ENCODE results near the gene OPRM1. TPM values are rescaled to one million over a fixed set of nuclear protein-coding genes. Genes with fewer than 3 reads are reported as not detected.

OPRM1 gene
- total and polyA plus RNA-seq, 2 of the 8 experiments (the other 6 are each of a cell fraction or from before 2014, with no cell fraction given): not detected

DNA sequence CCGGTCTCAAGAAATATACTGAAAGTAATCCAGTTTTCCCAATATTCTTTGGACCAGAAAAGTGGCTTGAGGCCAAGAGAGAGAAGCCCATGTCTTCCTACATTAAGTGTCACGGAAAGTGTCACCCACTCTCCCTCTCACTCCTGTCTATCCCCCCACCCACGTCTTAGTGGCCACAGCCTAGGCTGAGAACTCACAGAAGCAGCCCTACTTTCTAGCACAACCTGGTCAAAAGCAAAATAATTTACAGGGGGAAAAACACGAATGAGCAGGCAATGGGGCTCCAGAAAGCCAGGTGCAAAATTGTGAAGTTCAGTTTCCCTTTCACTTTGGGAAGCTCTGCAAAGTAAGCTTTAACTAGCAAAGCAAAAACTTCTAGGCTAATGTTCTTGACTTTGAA lies 118.0 kb downstream of the OPRM1 start:
- Histone ChIP-seq H3K18ac (ENCODE audit: extremely low read depth, low read length) (no peak overlapping the region), H2BK120ac (replicated peaks; ENCODE audit: low read depth, low read length) (no peak overlapping the region), H3K36me3 (ENCODE audit: control insufficient read depth in 2 of 4, insufficient read depth in 4 of 4, low read length in 3 of 4) (no peaks in the 10 kb centered on the region), H3K4me2 (ENCODE audit: insufficient read depth in 1 of 2, low read depth in 2 of 2, low read length in 2 of 2) (no peak overlapping the region), H3K9me3 (ENCODE audit: insufficient read depth in 2 of 2, low read depth in 1 of 2, low read length in 1 of 2) (peaks cover 9 to 12% of the 10 kb centered on the region in 2 experiments), H3K56ac (replicated peaks; ENCODE audit: insufficient read length, low read depth, low read length) (no peak overlapping the region), H3K27me3 (replicated peaks in 1 of 4; ENCODE audit: control insufficient read depth in 3 of 4, extremely low read depth in 1 of 4, insufficient read depth in 3 of 4, low read length in 3 of 4) (no peaks in the 10 kb centered on the region), H4K8ac (ENCODE audit: extremely low read depth, insufficient read depth, low read length) (no peak overlapping the region), H3K4me3 (ENCODE audit: extremely low read depth in 1 of 4, insufficient read depth in 2 of 4, low read depth in 3 of 4, low read length in 4 of 4) (no peak overlapping the region), H2BK20ac (ENCODE audit: low read length) (no peak overlapping the region), H2BK5ac (ENCODE audit: low read depth, low read length) (no peak overlapping the region), H2BK12ac (ENCODE audit: low read depth, low read length) (no peak overlapping the region), H3K4me1 (replicated peaks in 1 of 4; ENCODE audit: control insufficient read depth in 3 of 4, insufficient read depth in 4 of 4, low read length in 3 of 4) (no peaks in the 10 kb centered on the region), H3K27ac (ENCODE audit: low read depth, low read length) (no peak overlapping the region), H2AK5ac (ENCODE audit: low read depth, low read length) (no peak overlapping the region), H2AFZ (ENCODE audit: low read length) (no peak overlapping the region), H3K23me2 (ENCODE audit: low read depth, low read length) (no peaks in the 10 kb centered on the region), H3K4ac (replicated peaks; ENCODE audit: insufficient read length, low read depth, low read length) (no peak overlapping the region), H2BK15ac (ENCODE audit: low read length) (no peak overlapping the region), H4K5ac (ENCODE audit: insufficient read length, low read depth, low read length) (no peak overlapping the region), H3K9ac (replicated peaks in 1 of 4; ENCODE audit: extremely low read depth in 1 of 4, low read depth in 3 of 4, low read length in 3 of 4) (no peak overlapping the region), H3K14ac (ENCODE audit: insufficient read length) (no peak overlapping the region), H3K79me2 (ENCODE audit: control insufficient read depth in 1 of 2, insufficient read depth in 2 of 2, low read length in 2 of 2) (no peaks in the 10 kb centered on the region), H3K23ac (ENCODE audit: insufficient read length) (no peak overlapping the region), H4K91ac (replicated peaks; ENCODE audit: insufficient read length, low read length) (no peak overlapping the region), H4K20me1 (replicated peaks in 1 of 2; ENCODE audit: control insufficient read depth in 1 of 2, insufficient read depth in 2 of 2, low read length in 2 of 2) (no peaks in the 10 kb centered on the region), H3K79me1 (ENCODE audit: low read depth, low read length) (no peaks in the 10 kb centered on the region)
- no peak for TF ChIP-seq JUN (IDR thresholded peaks at IDR 0.05; ENCODE audit: low read depth, low read length)
- TF ChIP-seq TCF12 (IDR thresholded peaks at IDR 0.05; ENCODE audit: low read depth, low read length): no peak
- no peak for TF ChIP-seq EZH2 (IDR thresholded peaks at IDR 0.05; ENCODE audit: low read depth, low read length, severe bottlenecking)
- no peak for TF ChIP-seq GTF2F1 (IDR thresholded peaks at IDR 0.05; ENCODE audit: borderline replicate concordance, low read depth, low read length)
- TF ChIP-seq NRF1 (IDR thresholded peaks at IDR 0.05; ENCODE audit: low read depth, low read length): no peak
- TF ChIP-seq SRF (IDR thresholded peaks at IDR 0.05; ENCODE audit: low read depth, low read length): no peak
- TF ChIP-seq PHF8 (conservative IDR thresholded peaks at IDR 0.05; ENCODE audit: low read depth, low read length): no peak
- TF ChIP-seq BCL11A (IDR thresholded peaks at IDR 0.05; ENCODE audit: low read depth in 2 of 2, low read length in 2 of 2): no peak
- TF ChIP-seq GABPA (IDR thresholded peaks at IDR 0.05; ENCODE audit: borderline replicate concordance, insufficient read depth, low read length): no peak
- TF ChIP-seq SAP30 (IDR thresholded peaks at IDR 0.05; ENCODE audit: insufficient read depth, insufficient replicate concordance, low read length): no peak
- ChIA-PET CTCF (ENCODE audit: partially characterized antibody) (interaction anchor here (1.2 to 5.2 kb wide), 5 partner anchors 9 to 289 kb away, joined by 3 to 30 read pairs (median 3); no protein-coding TSS in a partner anchor), POLR2A (ENCODE audit: partially characterized antibody) (no interaction called here)
- no peak for FAIRE-seq
- 88% methylated on average over 4 of the region's 4 CpGs; no CpG with 5 or more reads in 1 of the 2 experiments for WGBS, 2 experiments (ENCODE audit: extremely low coverage in 1 of 2, insufficient coverage in 1 of 2, insufficient read length in 1 of 2, insufficient replicate concordance in 2 of 2, low coverage in 1 of 2, low lambda C conversion rate in 2 of 2, missing lambda C conversion rate in 1 of 2)
- no peak for DNase-seq (ENCODE audit: low read depth in 1 of 2, low spot score in 2 of 2)

Measured in H1 (cell line).